NCI-H1092 treated with DMSO at 0.1 percent for 48 hours (cell line): Measurements from ENCODE around the gene PRKN.

Experiments used
- DNase-seq: peaks from one replicate; lab custom pipeline; 2025; lab: John Stamatoyannopoulos, UW

The PRKN gene

DNA sequence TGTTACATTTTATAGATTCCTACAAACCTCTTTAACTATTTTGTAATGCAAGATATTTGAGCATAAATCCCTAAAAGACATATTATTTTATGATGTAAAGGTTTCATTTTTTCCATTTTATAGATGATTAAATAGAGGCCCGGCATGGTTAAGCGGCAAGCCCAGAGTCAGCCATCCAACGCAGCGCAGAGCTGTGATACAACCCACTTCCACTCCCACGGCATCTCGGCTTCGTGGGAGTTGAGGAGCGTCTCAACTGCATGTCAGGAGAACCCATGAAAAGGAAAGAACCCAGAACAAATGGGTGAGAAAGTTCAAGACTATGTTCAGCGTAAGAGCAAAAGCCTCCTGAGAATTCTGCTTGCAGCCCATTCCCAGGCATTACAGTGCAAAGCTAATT is 488.2 kb downstream of the PRKN start:
- no peak for DNase-seq

DNA sequence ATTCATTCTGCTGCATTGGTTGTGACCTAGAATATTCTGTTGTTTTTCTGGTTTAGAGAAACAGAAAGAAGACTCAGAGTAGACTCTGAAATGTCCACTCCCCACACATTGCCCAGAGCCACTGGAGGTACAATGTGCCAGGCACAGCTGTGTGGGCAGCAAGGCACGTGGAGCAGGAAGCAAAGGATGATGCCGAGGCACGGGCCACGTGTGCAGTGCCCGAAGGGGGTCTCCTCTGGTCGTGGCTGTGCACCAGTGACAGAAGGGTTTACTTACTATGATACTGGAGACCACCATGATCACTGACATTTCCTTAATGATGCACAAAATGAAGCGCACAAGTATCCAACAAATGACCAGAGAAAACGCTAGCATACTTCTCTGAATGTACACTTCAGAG is 488.9 kb downstream of the PRKN start:
- DNase-seq = no peak

DNA sequence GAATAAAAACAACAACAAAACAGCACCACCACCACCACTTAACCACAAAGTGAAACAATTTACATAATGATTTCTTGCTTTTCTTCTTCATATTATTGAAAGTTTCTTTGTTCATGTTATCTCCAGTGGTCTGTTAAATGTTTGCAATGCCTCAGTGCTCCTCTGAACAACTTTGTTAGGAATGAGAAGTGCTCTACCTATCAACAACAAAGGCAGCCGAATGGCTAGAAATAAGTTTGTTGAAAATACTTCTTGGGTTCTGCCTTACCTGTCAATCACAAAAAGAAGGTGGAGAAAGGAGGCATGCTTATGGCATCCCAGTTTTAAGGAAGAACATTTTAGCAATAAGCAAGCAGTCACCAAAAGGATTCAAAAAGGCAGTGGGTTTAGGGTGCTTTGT is 490.2 kb downstream of the PRKN start:
- no peak for DNase-seq

DNA sequence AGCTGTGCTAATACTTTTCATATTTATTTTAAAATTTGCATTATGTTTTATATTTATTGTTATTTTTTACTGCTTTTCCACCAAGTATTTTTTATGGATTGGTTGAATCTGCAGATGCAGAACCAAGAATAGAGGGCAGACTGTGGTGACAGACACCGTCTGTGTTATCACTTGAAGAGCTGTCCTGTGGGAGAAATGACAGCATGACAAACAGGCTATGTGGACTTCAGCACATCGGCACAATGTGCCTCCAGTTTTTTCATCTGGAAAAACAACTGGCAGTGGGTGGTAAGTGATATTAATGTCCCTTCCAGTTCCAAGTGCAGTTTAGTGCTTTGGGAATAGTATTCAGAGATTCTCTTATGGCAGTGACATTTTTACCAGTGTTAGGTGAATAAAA is 492.9 kb downstream of the PRKN start:
- DNase-seq = no peak

DNA sequence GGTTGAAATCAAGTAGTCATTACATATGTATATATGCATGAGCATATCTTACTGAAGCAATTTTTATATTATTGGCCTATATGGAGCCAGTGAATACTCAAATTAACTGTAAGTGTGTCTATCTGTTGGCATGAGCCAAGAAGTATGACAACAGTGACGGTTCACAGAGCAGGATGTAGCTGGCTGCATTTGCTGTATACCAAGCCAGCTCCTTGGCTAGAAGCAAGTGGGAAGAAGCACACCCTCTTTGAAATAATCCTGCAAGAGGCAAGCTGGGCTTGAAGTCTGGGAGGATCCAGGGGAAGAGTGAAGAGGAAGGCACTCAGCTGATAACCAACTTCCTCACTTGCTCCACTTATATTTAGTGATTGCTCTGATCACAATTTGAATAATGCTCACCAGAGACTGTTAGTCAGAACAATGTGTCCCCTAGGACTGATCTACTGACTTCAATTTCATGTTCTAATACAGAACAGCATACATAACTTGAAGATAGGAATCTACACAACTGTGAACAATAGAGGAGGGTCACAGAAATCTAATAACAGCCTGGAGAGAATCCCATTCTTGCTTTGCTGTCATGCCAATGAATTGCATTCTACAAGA is 497.3 kb downstream of the PRKN start:
- DNase-seq = no peak

DNA sequence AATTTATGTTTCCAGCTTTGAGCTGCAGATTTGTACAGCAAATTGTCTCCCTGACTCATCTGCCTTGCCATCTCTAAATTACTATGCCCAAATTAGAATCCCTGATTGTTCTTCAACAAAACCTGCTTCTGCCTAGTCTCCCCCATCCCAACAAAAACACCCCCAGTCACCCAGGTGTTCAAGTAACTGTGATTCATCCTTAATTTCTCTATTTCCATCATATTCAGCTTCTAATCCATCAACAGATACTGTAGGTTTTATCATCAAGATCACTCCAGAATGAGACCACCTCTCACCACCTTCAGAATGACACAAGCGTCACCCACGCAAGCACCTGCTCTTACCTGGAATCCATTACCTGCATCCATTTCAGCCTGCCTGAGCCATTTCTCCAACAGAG is 498.5 kb downstream of the PRKN start:
- DNase-seq = no peak

DNA sequence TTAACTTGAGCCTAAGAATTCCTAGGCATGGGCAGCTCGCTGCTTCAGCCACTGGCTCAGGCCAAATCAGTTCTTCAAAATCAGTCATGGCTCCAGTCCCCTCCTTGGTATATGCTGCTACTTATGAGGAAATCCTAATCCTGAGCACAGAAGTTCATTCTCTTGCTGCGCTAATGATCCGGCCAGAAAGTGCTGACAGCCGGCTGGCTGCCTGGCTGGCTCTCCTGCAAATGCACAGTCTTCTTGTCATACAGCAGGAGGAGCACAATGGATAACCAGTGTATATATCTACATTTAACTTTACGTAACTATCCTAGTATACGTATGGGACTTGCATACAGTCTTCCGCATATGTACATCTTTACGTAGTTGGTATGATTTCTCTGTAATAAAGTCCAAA is 500.8 kb downstream of the PRKN start:
- no peak for DNase-seq

DNA sequence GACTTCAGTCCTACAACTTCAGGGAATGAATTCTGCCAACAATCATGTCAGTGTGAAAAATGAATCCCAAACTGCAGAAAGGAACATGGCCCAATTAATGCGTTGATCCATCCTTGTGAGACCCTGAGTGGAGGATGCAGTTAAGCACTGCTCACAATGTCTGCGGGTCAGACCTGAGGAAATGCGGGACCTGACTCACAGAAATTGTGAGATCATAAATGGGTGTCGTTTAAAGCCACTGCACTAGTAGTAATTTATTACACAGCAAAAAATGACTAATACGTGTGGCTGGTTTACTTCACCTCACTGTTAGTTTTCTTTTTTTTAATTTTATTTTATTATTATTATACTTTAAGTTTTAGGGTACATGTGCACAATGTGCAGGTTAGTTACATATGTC is 505.0 kb downstream of the PRKN start:
- no peak for DNase-seq

DNA sequence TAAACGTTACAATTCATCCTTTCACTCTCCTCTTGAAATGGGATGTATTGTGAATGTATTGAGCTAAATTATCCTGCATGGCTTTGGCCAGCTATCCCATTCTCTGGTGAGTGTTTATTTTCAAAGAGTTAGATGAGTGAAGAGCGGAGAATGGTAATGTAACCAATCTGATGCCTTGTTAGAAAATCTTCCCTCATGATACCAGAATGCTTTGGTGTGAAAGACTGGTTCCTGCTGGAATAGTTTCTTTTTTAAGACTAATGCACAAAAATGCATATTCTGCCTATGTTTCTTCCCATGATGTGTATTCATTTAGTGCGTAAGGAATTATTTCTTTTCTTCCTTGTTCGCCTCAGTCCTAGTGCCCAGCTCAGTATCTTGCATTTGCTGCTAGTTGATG is 506.7 kb downstream of the PRKN start:
- no peak for DNase-seq

DNA sequence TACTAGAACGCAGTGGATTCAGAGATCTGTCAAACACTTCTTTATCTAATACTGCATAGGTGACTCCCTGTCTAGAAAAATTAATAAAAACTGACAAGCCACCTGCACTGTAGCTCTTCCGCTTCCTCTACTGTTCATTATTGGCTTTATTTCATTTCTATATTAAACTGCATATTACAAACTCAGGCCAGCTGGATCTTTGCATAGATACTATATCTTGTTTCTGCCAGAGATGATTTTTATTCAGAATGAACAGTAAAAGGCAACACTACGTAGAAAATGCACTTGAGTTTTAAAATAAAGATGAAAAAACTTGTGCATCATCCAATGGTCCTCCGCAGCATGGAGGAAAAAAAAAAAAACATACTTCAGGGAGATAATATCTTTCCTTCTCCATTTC is 508.3 kb downstream of the PRKN start:
- DNase-seq = no peak

DNA sequence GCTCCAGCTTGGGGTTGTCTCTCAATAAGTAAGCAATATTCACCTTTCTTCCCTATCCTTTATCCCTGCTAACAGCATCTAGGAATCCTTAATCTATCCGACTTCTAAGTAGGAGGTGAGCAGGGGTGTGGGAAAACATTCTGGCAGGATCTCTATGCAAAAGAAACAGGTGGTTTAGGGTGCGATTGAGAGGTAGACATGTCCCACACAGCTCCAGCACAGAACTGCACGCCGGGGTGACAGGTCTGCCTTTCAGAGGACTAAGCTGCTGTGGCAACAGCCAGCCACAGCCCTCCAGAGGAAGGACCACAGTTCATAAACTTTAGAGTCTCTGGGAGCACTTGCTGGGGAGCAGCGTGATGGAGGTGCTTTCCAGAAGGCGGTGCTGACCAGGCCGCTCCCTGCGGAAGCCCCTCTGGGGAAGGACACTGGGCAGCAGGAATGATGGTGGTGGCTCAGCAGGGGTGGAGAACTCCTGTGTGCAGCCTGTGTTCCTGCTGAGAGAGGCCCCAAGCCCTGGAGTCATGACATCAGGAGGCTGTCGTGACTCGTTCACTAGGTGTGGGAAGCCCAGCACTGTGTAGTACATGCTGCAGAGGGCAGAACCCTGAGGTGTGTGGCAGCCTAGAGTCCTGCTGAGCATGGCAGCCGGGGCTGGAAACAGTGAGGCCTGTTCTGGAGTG is 509.6 kb downstream of the PRKN start:
- no peak for DNase-seq

DNA sequence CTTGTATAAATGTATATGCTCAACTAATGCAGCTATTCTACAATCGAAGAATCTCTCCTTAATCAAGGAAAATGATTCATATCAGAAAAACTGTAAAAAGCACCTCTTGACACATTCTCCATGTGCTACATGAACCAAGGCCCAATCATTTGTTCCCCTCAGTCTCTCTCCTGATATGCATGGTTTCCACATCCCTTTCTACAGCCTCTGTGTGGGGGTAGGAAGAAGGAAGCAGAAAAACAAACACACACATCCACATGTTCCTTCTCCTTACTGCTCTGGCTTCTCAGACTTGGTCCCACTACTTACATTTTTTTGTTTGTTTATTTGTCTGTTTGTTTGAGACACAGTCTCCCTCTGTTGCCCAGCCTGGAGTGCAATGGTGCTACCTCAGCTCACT is 510.5 kb downstream of the PRKN start:
- DNase-seq = no peak

DNA sequence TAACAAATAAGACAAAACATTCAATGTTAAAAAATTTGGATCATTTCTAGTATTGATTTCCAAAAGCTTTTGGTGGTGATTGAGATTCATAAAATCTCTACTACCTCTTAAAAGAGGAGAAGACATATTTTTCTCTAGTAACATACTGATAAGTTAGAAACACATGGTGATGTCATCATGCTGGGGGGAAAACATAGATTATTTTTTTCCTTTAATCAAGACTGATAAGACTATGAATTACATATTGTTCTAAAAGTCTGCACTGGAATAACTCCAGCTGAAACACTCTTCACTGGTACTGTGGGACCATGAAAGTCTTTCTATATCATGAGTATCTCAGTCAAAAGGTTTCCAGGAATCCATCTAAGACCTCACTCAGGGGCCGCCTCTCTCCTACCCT is 515.8 kb downstream of the PRKN start:
- DNase-seq = no peak

DNA sequence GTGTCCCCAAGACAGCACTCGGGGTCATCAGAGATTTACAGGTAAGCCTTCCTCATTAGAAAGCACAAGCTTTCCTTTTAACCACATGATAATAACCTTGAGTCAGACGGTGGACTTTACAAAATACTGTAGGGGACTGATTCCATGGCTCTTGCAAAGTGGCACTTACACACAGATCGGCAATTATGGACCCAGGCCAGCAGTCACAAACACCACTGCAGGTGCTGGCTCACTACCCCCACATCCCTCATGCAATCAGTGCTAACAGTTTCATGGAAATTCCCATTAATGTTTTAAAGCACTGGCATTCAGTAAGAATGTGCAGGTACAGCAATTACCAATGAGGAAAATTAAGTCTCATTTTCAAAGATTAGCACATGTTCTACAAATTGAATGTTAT is 516.5 kb downstream of the PRKN start:
- DNase-seq = peak; percentile 92

DNA sequence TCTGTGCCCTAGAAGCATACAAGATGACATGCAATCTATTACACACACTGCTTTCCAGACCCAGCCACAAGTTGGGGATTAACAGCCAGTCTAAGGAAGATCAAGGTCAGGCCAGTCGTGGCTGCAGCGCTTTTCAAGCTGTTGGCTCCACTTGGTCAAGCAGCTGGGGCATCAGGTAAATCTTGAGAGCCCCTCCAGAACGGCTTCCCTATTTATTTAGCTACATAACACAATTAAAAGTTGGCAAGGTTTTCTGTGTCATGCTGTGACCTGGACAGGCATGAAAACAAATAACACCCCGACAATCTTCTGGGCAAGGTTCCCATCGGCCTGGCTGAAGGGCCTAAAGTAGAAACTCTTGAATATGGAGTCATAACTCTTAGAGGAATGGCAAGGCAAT is 524.3 kb downstream of the PRKN start:
- peak; percentile 56 for DNase-seq

DNA sequence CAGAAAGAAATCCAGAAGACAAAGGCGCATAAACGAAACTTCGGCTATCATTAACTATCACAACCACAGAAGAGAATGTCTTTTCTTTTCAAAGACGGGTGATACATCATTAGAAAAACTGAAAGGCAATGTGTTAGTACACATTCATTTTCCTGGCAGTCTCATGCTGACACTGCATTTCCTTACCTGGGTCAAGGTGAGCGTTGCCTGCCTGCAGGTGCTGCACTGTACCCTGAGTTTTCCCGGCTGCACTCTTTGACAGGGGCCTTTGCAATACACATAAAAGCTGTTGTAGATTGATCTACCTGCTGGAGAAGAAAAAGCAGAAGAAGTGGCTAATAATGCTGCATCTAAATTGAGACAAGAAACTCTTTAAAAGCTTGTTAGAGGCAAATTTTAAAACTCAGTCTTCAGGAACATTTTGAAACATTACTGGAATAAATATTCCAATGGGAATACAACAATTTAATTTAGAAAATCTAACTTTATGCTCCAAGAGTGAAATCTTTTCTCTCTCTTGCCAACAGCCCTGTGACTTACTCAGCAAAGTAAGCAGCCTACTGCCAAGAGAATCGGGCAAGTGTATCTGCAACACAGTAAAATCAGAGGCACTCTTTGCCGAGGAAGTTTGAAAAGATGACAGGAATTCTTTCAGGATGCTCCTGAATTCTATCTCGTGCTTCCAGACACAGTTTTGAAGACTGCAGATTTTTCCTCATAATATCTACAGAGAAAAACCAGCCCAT is 526.4 kb downstream of the PRKN start:
- DNase-seq = no peak

DNA sequence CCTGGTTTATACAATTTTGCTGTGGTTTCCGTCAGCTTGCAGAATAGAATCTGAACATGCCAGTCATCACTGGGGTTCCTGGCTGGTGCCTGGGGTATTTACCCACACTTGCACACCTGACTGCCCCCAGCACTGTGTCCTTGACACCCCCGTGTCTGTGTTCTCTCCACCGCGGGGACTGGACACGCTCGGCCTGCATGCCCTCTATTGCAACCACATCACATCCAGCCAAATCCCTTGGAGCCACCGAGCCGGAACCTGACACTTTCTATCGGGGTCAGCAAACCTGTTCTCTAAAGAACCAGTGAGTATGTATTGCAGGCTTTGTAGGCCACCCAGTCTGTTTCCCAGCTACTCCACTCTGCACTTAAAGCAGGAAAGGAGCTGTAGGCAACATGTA is 527.5 kb downstream of the PRKN start:
- no peak for DNase-seq

DNA sequence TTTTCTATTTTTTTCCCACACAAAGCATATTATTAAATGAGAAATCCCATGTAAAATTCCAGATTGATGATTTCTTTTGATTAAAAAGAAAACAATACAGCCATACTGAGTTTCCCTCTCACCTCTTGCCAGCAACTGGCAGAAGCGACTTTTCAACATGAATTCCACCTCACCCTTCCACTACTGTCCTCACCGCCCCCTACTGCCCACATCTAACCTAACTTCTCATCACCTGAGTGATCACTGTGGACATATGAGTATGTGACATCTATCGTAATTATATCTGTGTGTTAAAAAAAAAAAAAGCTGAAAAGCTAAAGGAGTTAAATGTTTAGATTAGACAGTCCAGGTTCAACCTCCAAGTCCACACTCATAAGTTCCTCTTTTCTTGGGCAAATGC is 528.6 kb downstream of the PRKN start:
- DNase-seq = no peak

DNA sequence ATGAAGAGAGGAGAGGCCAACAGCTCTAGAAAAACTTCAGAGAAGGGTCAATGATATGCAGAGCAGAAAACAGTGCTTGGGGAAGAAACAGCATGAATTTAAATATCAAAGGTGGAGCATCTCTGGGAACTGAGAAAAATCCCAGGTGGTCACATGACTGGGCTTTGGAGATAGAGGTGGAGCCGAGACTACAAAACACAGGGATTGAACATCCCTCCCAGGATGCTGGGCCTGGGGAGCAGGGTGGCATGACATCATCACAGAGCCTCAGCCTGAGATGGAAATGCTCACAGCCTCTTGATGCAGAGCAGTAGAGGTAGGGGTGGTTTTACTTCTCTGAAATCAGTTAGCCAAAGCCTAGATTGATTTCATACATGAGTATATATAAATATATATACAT is 529.5 kb downstream of the PRKN start:
- no peak for DNase-seq

DNA sequence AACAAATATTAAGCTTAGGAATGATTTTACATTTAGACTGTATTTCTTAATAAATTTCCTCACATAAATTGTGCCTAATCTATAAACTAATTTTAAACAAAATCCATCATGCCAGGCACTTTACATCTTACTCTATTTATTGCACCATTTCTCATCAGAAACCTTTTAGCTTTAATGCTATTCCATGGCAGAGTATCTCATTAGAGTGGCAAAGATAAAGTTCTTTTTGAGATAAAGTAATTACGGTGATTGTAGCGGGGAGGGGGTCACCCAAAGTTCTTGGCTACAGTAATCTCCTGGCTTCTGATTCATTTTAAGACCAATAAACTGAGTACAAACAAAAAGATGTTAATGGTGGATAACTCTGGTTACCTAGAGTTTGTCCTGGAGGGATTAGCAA is 532.1 kb downstream of the PRKN start:
- DNase-seq = no peak

DNA sequence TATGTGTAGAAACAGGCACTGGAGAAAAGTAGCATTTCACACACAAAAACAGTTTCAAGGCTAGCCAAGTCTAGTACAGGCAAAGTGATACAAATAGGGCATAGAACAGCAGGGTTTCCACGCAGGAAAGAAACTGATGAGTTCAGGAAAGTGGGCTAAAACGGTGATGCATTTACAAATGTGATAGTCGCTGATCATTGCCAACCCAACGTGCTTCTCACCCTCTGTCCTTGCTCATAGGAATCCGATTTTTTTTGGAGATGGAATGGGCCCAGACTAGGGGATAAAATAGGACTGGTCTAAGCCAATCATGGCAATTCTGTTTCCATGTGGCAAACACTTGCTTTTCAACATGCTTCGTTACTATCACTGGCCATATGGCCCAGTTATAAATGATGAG is 536.6 kb downstream of the PRKN start:
- DNase-seq = no peak

DNA sequence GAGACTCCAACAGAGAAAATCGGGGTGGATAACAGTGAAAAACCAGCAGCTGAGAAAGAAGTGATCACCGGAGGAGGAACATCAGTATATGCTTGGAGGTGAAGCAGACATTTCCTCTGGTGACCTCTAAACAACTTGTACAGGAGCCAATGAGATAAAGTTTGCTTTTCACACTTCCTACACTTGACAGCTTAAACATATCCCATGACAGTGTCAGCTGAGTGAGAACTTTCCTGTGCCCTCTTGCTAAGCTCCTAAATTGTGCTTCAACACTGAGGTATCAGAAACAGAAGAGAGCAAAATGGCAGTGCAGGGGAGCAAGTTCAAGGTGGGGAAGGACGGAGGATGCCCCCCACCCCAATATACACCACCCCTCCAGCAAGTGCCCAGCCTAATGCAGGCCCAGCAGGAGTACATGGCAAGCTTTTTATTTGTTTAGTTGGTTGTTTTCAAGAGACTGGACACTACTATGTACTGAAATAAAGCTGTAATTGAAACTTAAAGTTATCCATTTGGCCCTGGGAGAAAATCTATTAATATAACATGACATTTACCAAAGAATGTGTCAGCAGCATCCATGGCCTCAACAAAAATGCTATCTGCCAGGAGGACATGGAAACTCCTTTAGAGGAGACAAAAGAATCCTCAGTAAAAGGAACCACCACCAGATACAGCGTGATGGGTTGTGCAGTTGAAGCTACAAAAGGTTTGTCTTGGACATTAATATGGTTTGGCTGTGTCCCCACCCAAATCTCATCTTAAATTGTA is 540.2 kb downstream of the PRKN start:
- no peak for DNase-seq

DNA sequence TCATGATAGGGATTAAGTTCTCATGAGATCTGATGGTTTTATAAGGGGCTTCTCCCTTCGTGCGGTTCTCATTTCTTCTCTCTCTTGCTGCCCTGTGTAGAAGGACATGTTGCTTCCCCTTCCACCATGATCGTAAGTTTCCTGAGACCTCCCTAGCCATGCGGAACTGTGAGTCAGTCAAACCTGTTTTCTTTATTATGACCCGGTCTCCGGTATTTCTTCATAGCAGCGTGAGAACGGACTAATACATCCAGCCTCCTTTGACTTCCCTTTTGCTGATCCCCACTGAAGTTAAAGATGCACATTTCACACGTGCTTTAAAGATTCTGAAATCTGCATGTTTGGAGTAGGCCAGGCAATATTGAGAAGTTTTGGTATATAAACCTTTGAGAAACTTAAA is 543.1 kb downstream of the PRKN start:
- no peak for DNase-seq
